NB4 (cell line): ENCODE results near the gene CHAC2.
"Not testable (repeated sequence)": the region's sequence is repeated elsewhere in the genome, so short reads cannot be mapped to it uniquely, and the experiment has no call there.

Source experiments
- DNase-seq: peaks from one replicate; pipeline ENCODE4 v3.0.0; 2010; ENCODE audit warnings: low read depth
- H3K4me3 ChIP-seq: one replicate; pipeline ENCODE4 v1.5.1; 2011; ENCODE audit warnings: mild to moderate bottlenecking, low read depth, low read length, moderate library complexity
- CTCF ChIP-seq: IDR thresholded peaks from one replicate; pipeline ENCODE4 v1.5.1; 2012; ENCODE audit warnings: low read depth, low read length

CHAC2 gene

GRCh38 chr2:53823639-53824038, 56.0 kb downstream of the CHAC2 start:
- not testable (repeated sequence) for H3K4me3 ChIP-seq
- DNase-seq: peak; percentile 51
- TF ChIP-seq CTCF: peak; percentile 22
